ENCODE measurements around the gene GRIK5.

DNA sequence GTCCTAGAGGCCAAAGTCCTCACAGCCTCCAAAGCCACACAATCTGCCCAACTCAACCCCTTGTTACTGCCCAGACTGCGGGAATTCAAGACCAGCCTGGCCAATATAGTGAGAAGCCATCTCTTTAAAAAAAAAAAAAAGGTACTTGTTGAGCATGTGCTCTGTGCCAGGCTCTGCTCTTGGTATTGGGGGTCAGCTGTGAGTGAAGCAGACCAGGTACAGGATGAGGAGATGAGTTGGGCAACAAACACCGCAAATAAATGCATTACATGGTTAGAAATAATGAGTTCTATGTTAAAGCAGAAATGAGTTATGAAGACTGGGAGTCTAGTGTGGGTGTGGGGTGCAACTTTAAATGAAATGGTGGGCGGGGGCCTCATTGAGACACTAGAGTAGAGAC lies 9.9 kb downstream of the GRIK5 start:
- TF ChIP-seq HDAC2 (IDR thresholded peaks at IDR 0.05; ENCODE audit: borderline replicate concordance in 1 of 2, low read depth in 2 of 2, low read length in 2 of 2) (no peak), EP300 (IDR thresholded peaks at IDR 0.05; ENCODE audit: borderline replicate concordance in 1 of 2, low read depth in 2 of 2, low read length in 2 of 2) (no peak)
- TF ChIP-seq, protein P1, sequence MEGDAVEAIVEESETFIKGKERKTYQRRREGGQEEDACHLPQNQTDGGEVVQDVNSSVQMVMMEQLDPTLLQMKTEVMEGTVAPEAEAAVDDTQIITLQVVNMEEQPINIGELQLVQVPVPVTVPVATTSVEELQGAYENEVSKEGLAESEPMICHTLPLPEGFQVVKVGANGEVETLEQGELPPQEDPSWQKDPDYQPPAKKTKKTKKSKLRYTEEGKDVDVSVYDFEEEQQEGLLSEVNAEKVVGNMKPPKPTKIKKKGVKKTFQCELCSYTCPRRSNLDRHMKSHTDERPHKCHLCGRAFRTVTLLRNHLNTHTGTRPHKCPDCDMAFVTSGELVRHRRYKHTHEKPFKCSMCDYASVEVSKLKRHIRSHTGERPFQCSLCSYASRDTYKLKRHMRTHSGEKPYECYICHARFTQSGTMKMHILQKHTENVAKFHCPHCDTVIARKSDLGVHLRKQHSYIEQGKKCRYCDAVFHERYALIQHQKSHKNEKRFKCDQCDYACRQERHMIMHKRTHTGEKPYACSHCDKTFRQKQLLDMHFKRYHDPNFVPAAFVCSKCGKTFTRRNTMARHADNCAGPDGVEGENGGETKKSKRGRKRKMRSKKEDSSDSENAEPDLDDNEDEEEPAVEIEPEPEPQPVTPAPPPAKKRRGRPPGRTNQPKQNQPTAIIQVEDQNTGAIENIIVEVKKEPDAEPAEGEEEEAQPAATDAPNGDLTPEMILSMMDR (IDR thresholded peaks at IDR 0.05; ENCODE audit: control extremely low read depth in 1 of 3, insufficient read depth in 1 of 3, low read depth in 1 of 3, low read length in 3 of 3), result no peak
